Muscle layer of colon (tissue), 2 donors: ENCODE results near the gene CXCR2.

Experiments used
- H3K27ac ChIP-seq: one replicate; pipeline ENCODE4 v1.7.0; 2013; ENCODE audit warnings: low read depth, mild to moderate bottlenecking, low read length, moderate library complexity
- H3K27me3 ChIP-seq, 2 donors: one replicate each; pipeline ENCODE4 v1.7.0; 2013; ENCODE audit warnings: low read length in 2 of 2, mild to moderate bottlenecking in 2 of 2; ENCODE audit not compliant: insufficient read depth in 2 of 2, control insufficient read depth in 1 of 2
- H3K36me3 ChIP-seq: one replicate; pipeline ENCODE4 v1.7.0; 2013; ENCODE audit warnings: mild to moderate bottlenecking, low read length; ENCODE audit not compliant: insufficient read depth
- H3K4me1 ChIP-seq: one replicate; pipeline ENCODE4 v1.7.0; 2013; ENCODE audit warnings: mild to moderate bottlenecking, low read length; ENCODE audit not compliant: insufficient read depth
- H3K4me3 ChIP-seq, 2 donors: one replicate each; pipeline ENCODE4 v1.7.0; 2013; ENCODE audit warnings: low read length in 2 of 2, low read depth in 1 of 2, mild to moderate bottlenecking in 1 of 2, moderate library complexity in 1 of 2
- H3K9ac ChIP-seq: one replicate; pipeline ENCODE4 v1.7.0; 2013; ENCODE audit warnings: low read length
- H3K9me3 ChIP-seq: one replicate; pipeline ENCODE4 v1.7.0; 2013; ENCODE audit warnings: mild to moderate bottlenecking, low read length
- donor health status: abdominal sarcoma.
- donor health status: Adenocarcinoma of cecum.

Gene CXCR2

DNA sequence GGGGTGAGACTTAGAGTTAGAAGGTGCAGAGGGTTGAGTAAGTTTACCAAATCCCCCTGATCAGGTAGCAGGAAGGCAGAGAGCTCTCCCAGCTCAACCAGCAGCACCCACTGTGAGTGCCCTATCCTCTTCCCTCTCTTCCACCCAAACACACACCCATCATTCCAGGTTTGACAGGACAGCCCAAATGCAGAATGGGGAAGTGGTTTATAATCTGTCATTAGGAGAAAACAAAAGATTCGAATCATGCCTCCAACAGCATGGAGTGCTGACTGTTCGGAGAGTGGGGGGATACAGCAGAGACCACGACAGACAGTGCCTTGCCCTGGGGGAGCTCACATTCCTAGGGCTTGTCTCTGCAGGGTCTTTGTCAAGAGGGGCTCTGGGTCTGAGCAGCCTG is 11.7 kb downstream of the CXCR2 start:
- H3K9ac ChIP-seq: no peak overlapping the region
- H3K4me1 ChIP-seq: no peaks in the 10 kb centered on the region
- no peaks in the 10 kb centered on the region for H3K27me3 ChIP-seq
- H3K4me3 ChIP-seq: no peak overlapping the region
- H3K27ac ChIP-seq: no peak overlapping the region
- H3K9me3 ChIP-seq: no peaks in the 10 kb centered on the region
- H3K36me3 ChIP-seq: no peaks in the 10 kb centered on the region

DNA sequence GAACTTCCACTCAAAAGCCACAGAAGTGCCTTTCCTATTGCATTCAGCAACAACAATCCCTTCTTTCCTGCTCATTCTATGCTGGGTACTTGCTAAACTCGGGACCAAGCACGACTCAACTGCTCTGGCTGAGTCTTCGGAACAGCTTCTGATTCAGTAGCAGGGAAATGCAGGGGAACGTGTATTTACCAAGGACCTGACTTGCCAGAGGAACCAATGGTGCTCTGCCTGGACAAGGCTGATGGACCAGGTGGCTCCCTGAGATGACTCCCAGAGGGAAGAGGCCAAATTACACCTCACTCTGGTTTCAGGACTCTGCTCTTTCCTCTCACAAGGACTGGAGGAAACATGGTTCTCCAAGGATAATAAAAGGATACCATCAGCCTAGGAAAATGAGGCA is 12.2 kb downstream of the CXCR2 start:
- H3K27ac ChIP-seq: no peak overlapping the region
- H3K9me3 ChIP-seq: no peaks in the 10 kb centered on the region
- no peak overlapping the region for H3K9ac ChIP-seq
- no peak overlapping the region for H3K4me3 ChIP-seq
- H3K36me3 ChIP-seq: no peaks in the 10 kb centered on the region
- H3K27me3 ChIP-seq: no peaks in the 10 kb centered on the region
- no peaks in the 10 kb centered on the region for H3K4me1 ChIP-seq

DNA sequence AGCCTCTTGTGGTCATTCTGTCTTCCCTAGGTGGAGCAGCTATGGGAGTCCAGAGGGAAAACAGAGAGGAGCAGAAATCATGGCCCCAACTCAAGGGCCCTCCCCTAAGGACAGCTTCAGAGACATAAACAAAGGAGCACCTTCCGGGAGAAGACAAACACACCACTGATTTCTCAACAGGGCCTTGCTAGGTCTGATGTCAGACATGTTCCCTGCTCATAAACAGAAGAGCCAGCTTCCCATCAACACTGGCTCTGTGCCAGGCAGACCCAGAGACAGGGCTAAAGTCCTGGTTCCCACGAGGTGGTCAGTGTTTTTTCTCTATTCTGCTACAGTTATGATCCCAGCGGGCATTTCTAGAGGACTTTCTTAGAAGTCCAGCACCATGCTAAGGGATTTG is 19.3 kb downstream of the CXCR2 start:
- Histone ChIP-seq H3K4me1 (no peaks in the 10 kb centered on the region), H3K9me3 (no peaks in the 10 kb centered on the region), H3K27ac (no peak overlapping the region), H3K9ac (no peak overlapping the region), H3K4me3 (no peak overlapping the region), H3K36me3 (no peaks in the 10 kb centered on the region), H3K27me3 (no peaks in the 10 kb centered on the region)

DNA sequence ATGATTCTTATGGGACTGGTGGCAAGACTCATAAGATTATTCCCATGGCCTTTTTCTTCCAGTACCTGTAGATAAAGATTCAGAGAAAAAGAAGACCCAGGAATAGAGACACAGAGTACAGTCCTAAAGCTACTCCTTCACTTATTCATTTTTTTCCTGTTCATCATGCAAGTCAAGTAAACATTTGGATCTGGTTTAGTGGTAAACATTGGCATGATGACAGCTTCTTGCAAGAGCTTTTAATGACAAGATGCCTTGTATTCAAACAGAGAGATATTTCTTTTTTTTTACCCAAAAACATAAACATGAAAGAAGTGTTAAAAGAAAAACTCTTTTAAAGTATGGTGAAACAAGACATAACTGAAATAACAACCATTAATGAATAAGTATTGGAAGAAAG is 20.2 kb downstream of the CXCR2 start:
- H3K9ac ChIP-seq: no peak overlapping the region
- H3K27me3 ChIP-seq: no peaks in the 10 kb centered on the region
- no peak overlapping the region for H3K27ac ChIP-seq
- H3K9me3 ChIP-seq: no peaks in the 10 kb centered on the region
- no peak overlapping the region for H3K4me3 ChIP-seq
- no peaks in the 10 kb centered on the region for H3K36me3 ChIP-seq
- no peaks in the 10 kb centered on the region for H3K4me1 ChIP-seq

DNA sequence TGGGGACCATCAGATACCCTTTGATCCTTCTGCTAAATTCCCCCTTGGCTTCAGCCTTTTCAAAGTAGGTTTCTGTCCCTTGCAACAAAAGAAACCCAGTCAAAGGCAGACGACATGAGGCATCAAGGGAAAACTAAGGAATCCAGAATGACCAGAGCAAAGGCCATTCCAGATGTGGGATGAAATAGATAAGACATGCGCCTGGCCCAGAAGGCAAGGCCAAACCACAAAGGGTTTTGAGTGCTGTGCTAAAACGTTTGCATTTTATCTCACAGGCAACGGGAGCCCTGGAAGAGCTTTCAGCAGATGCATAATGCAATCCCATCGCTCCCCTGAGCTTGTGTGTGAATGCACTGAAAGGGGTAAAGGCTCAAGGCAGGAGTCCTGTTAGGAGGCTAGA is 23.3 kb downstream of the CXCR2 start:
- no peak overlapping the region for H3K4me3 ChIP-seq
- H3K36me3 ChIP-seq: no peaks in the 10 kb centered on the region
- H3K9me3 ChIP-seq: no peaks in the 10 kb centered on the region
- H3K4me1 ChIP-seq: no peaks in the 10 kb centered on the region
- no peak overlapping the region for H3K9ac ChIP-seq
- H3K27ac ChIP-seq: no peak overlapping the region
- no peaks in the 10 kb centered on the region for H3K27me3 ChIP-seq

DNA sequence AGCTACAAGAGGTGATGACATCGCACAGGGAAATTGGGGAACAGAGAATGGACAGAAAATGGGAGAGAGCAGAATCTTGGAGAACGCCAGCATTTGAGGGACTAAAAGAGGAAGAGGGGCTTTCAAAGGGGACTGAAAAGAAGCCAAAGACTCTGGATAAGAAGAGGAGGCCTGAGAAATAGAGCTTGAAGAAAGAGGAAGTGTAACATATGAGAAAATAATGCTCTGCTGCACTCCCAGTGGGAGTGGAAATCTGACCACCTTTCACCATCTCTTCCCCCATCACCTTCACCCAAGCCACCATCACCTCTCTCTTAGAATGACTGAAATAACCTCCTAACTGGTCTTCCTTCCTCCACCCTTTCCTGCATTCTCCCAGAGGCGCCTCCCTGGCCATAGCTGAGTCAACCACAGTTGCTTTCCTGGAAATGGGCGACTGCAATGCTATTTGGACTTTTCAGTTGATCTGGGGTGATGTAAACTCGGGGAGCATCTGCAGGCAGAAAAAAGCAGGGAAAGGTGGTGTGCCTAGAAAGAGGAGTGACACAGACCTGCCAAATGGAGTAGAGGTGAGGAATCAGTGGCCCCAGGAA is 24.1 kb downstream of the CXCR2 start:
- H3K27ac ChIP-seq: no peak overlapping the region
- no peaks in the 10 kb centered on the region for H3K4me1 ChIP-seq
- no peak overlapping the region for H3K4me3 ChIP-seq
- H3K9ac ChIP-seq: no peak overlapping the region
- H3K9me3 ChIP-seq: no peaks in the 10 kb centered on the region
- H3K27me3 ChIP-seq: no peaks in the 10 kb centered on the region
- no peaks in the 10 kb centered on the region for H3K36me3 ChIP-seq

DNA sequence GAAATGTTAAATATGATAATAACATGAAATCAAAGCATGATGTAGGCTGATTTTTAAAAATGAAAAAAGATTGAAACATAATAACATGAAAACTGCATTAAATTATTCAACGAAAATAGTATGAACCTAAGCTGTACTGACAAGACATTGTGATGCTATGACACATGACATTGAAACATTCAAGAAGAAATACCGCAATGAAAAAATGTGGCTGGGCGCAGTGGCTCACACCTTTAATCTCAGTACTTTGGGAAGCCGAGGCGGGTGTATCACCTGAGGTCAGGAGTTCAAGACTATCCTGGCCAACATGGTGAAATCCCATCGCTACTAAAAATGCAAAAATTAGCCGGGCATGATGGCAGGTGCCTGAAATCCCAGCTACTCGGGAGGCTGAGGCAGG is 26.3 kb downstream of the CXCR2 start:
- H3K27me3 ChIP-seq: no peaks in the 10 kb centered on the region

DNA sequence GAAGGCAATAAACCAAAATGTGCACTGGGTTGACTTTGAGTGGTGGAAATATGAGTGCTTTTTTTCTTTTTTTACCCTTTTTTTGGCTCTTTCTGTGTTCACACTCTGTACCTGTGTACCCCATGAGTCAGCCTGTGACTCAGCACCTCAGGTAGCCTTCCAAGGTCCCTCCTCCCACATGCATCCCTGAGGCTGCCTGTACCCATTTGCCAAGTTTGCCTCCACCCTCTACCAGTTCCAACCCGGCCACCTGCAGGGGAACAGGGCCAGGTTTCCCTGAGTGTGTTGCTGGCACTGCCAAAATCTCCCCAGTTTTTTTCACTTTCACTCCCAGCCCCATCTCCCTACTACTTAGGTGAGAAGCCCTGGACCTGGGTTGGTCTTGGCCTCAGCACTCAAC is 26.9 kb downstream of the CXCR2 start:
- Histone ChIP-seq H3K4me3 (no peak overlapping the region), H3K36me3 (no peaks in the 10 kb centered on the region), H3K9ac (no peak overlapping the region), H3K9me3 (no peaks in the 10 kb centered on the region), H3K27ac (no peak overlapping the region), H3K4me1 (no peaks in the 10 kb centered on the region), H3K27me3 (no peaks in the 10 kb centered on the region)

More for the DNA sequence above, 26.3 kb downstream of the CXCR2 start:
- Histone ChIP-seq H3K9me3 (no peaks in the 10 kb centered on the region), H3K36me3 (no peaks in the 10 kb centered on the region), H3K4me1 (no peaks in the 10 kb centered on the region), H3K27ac (no peak overlapping the region), H3K9ac (no peak overlapping the region), H3K4me3 (no peak overlapping the region)

DNA sequence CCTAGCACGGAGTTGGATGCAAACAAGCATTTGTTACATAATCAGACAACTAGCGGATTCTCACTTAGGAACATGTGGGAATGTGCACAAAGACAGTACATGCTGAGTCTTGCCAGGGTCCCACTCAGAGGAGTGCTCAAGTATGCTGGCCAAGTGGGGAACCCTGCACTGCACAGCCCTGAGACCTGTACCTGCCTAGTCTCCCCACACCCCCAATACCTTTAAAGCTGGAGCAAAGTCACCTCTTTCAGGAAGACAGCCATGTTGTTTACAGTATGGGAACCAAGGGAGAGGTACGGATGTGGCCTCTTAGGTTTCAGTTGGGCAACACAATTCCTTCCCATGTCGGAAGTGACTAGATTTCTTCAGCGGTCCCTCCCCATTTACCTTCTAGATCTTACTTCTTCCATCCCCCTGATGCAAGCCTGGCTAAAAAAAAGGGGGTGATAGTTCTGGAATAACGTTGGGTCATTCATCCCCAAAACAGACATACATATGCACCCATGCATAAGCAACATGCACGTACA is 30.2 kb downstream of the CXCR2 start:
- Histone ChIP-seq H3K36me3 (no peaks in the 10 kb centered on the region), H3K27ac (no peak overlapping the region), H3K9me3 (no peaks in the 10 kb centered on the region), H3K4me3 (no peak overlapping the region), H3K9ac (no peak overlapping the region), H3K4me1 (no peaks in the 10 kb centered on the region), H3K27me3 (no peaks in the 10 kb centered on the region)

DNA sequence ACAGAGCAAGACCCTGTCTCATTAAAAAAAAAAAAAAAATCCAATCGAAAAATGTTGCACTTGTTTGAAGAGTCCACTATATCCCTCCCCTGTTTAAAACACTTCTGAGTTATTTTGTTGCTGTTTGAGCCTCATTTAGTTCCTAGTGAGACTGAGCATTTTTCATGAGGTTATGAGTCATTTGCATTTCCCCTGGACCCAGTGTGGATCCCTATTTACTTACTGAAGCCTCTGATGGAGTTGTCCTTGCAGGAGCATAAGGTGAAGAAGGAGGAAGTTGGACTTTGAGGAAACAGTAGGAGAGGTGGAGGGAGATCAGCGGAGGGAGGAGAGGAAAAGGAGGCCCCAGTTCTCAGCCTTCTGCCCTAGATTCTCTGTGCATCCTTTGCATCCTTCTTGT is 35.8 kb downstream of the CXCR2 start:
- Histone ChIP-seq H3K36me3 (no peaks in the 10 kb centered on the region), H3K27ac (no peak overlapping the region), H3K4me3 (no peak overlapping the region), H3K4me1 (no peaks in the 10 kb centered on the region), H3K9ac (no peak overlapping the region), H3K9me3 (no peaks in the 10 kb centered on the region), H3K27me3 (no peaks in the 10 kb centered on the region)

DNA sequence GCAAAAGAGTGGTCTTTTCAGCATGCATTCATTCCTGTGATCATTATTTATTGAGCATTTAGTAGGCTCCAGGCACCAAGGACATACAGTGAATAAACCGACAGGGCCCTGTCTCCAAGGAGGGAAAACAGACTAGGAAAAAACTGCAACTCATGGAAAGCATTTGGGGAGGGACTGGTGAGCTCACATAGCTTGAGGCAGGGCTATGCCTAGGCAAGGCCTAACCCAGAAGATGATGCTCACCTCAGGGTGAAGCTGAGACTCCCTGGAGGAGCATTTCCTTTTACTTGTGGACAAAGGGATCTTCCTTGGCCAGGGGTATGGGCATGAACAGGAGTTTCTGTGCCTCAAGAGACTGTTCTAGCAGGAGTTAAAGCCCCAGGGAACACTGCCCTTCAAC is 37.0 kb downstream of the CXCR2 start:
- H3K27me3 ChIP-seq: no peaks in the 10 kb centered on the region
- no peaks in the 10 kb centered on the region for H3K4me1 ChIP-seq
- no peak overlapping the region for H3K27ac ChIP-seq
- H3K36me3 ChIP-seq: no peaks in the 10 kb centered on the region
- no peak overlapping the region for H3K4me3 ChIP-seq
- H3K9ac ChIP-seq: no peak overlapping the region
- no peaks in the 10 kb centered on the region for H3K9me3 ChIP-seq

DNA sequence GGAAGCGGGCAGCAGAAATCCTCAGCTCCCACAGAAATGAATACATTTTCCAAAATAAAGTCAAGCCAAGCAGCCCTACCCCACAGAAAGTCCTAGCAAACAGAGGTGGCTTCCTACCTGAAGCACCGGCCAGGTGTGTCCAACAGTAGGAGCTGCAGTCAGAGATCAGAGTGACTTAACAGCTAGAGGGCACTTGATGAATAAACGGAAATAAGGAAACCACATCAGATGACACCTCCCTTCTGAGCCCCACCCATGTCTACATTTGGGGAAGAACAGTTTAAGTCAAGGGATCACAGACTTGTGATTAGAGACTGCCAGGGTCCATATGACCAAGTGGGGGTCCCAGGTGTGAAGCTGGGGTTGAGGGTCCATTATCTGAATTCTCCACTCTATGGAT is 41.0 kb downstream of the CXCR2 start, which contains the start of gene CXCR1:
CXCR1 (minus strand) TSS at position 172 of the 400 bp plus-strand sequence. CDS start 1,751 bp downstream, outside the sequence.
- Histone ChIP-seq H3K27me3 (no peaks in the 10 kb centered on the region), H3K4me1 (no peaks in the 10 kb centered on the region), H3K36me3 (no peaks in the 10 kb centered on the region), H3K27ac (no peak within 1 kb of the TSS), H3K9me3 (no peaks in the 10 kb centered on the region), H3K4me3 (no peak within 1 kb of the TSS), H3K9ac (no peak within 1 kb of the TSS)
